IPS-11a (cell line): ENCODE measurements around the gene TIFAB.

ENCODE experiments used
- H3K4me3 ChIP-seq: one replicate; pipeline ENCODE4 v1.5.1; 2013; ENCODE audit warnings: low read depth, low read length, control low read depth

Gene TIFAB

DNA sequence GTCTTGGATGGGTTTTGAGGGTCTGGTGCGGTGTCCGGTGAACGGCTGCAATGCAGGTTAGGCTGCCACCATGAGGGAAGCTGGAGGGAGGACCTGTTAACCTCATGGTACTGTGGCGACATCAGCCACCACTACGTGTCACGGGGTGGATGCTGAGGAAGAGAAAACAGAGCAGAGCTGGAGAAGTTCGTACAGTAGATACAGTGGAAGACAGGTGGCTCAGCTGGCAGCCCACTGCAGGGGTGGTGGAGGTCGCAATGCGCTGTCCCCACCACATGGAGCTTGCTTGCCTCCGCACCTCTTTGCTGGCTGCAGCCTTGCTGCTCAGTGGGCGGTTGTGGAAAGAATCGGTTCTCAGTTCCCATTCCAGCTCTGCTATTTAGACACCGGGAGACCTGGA lies 7.8 kb downstream of the TIFAB start:
- H3K4me3 ChIP-seq = no peak overlapping the region

DNA sequence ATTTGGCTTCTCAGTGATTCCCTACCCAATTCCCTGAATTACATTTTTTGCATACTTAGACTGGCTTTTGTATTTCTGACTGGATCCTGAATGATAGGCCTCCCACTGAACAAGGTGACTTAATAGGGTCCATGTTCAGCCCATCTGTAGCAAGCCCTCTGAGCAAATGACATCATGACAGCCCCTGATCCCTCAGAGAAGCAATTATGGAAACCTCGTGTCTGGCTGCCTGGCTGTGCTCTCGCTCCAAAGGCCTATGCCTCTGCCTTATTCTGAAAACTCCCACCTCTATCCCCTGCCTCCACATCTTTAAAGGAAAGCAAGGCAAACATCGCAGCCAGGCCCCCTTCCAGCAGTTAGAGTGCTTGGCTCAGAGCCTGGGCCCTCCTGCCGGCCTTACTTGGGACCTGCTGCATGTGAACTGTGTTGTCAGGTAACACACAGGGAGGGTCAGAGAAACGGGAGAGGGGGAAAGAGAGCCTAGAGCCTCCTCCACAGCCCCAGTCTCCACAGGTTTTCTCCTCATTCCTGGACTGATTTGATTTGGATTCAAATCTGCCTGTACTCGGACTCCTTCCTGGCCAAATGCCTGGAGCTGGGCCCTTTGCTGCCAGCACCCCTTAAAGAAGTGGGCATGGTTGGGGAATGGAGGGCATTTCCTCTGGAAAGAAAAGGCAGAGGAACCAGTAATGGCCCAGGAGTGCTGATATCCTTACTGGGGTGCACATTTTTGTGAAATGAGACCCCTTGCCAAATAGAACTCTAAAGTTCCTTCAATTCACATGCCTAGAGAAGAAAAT lies 8.8 kb downstream of the TIFAB start:
- H3K4me3 ChIP-seq = no peak overlapping the region

DNA sequence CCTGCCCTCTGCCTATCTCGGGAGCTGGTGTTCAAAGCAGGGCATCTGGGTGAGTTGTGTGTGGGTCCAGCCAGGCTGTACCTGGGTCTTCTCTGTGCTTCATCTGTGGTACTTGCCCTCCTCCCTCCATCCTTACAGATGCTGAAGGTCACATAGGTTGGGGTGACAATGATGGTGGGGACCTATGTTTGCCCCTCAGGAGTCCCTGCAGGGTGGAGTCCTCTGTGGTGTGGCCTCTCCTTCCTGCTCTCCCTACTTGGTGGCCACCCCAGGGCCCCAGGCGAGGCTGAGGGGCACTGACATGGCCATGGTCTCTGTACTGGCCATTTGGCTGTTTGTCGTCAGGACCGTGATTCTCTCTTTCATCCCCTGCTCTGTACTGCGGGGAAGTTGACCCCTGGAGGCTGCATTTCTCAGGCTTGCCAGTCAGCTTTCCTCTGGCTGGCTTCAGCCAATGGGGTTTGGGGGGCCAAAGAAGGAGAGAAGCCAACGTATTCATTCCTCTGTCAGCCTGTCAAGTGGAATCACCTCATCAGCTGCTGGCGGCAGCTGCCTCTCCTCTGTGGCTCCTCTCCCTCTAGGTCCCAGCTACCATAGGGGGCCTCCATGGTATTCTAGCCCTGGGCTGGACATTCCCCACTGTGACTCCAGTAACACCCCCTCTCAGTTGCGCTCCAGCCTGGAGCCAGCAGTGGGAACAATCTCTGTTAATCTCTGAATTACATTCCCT lies 9.6 kb downstream of the TIFAB start:
- H3K4me3 ChIP-seq = no peak overlapping the region

DNA sequence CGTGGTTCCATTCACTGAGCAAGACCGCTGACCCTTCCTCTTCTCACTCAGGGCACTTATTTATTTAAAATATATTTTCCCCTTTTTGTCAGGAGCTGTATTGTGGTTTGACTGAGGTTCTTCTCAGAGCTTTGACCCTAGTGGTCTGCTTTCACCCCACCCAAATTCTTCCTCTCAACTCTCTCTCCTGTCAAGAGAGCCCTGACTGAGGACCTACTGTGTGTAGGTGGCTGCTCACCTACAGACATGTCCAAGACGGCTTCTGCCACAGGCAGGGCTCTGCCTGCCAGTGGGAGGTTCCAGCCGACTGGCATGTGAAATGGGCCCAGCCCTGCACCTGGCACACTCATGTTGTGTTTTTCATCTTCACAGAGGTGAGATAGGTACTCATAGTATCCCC lies 10.2 kb downstream of the TIFAB start:
- H3K4me3 ChIP-seq = no peak overlapping the region

DNA sequence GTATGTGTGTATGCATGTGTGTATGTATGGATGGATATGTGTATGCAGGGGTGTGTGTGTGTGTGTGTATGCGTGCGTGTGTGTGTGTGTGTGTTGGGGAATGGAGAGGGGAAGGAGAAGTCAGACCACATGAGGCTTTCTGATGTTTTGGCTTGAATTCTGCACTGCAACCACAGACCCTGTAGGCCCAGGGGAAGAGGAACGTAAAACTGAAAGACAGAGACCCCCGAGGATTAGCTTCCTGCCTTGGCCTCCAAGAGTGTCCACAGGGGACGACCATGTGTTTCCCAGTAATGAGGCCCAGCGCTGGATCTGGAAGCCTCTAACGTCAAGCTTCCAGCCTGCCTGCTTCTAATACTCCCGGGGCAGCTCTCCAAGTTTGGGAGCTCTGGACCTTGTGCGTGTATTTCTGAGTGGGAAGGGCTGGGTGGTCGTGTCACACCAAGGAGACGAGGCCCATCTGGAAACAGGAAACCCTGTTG lies 10.8 kb downstream of the TIFAB start:
- no peak overlapping the region for H3K4me3 ChIP-seq

DNA sequence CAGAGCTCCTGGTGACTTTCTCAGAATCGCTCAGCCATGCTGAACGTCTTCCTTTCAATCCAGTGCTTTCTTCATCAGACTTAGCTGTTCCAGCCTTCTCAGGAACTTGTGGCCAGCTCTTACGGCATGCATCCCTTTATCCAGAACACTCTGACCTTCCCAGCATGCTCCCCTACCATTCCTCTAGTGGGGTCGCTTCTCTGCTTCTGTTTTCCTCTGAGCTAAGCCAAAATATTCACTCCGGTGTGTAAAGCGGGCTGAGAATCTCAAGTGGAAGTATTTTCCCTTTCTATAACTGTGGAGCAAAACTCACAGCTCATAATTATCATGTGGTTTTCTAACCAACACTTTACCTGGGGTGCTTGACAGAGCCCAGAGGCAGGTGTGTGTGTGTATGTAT lies 11.2 kb downstream of the TIFAB start:
- H3K4me3 ChIP-seq = no peak overlapping the region

DNA sequence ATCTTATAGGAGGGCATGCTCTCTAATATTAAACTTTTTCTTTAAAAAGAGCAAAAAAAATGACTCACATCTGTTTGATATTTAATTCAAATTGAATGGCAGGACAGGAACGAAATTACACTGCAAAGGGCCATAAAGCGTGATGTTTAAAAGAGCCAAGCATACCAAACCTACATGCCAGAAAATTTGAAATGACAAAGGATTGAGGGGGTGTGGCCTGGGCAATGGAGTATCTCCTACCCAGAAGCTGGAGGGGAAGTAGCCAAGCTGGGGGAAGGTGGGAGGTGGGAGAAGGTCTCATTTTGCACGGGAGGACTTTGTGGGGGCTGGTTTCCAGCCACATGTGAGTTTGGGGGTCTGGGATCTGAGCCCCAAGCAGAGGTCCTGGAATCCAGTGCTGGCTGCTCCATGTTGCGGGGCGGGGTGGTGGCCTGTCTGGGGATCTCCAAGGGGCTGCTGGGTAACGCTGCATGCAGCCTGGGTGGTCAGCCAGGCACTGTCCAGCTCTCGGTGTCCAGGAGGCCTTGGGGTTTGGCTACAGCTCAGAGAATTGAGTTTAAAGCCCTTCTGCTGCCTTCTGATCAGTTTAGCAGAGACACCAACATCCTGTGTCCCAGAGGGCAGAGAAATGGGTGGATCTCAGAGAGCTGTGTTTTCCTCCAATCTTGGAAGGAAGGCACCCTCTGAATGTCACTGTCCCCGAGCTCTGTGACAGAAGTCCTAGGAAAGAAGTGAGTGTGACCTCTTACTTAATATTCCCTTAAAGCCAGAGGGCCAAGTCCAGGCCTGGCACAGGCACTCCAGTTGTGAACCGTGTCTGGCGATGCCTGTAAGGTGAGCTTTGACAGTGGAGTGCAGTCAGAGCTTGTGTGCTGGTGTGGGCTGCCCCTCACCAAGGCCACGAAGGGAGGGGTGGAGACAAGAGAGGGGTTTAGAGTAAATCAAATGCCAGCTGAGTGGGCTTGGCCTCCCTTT lies 12.6 kb downstream of the TIFAB start:
- no peak overlapping the region for H3K4me3 ChIP-seq

DNA sequence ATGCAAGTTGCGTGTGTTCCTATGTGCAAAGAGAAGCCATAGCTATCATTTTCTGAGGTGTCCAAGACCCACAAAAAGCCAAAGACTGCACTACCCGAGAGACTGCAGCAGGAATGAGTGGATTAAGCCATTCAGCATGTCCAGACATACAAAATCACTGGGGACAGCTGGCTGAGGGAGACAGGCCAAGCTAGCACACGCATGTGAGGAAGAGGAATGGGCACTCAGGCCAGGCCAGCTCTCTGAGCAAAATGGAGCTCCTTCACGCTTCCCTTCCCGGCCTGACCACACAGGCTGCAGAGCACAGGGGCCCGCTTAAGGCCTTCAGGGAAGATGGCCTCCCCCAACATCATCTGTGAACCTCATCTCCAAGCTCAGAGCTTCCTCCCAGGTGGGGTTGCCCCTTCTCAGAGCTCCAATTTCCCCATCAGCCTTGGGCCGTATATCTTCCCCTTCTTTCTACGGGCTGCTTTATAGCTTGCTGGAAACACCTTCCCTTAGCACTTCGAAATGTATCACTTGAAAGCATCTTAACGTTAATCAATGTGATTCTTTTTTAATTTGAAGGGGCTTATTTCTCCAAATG lies 13.4 kb downstream of the TIFAB start:
- no peak overlapping the region for H3K4me3 ChIP-seq

DNA sequence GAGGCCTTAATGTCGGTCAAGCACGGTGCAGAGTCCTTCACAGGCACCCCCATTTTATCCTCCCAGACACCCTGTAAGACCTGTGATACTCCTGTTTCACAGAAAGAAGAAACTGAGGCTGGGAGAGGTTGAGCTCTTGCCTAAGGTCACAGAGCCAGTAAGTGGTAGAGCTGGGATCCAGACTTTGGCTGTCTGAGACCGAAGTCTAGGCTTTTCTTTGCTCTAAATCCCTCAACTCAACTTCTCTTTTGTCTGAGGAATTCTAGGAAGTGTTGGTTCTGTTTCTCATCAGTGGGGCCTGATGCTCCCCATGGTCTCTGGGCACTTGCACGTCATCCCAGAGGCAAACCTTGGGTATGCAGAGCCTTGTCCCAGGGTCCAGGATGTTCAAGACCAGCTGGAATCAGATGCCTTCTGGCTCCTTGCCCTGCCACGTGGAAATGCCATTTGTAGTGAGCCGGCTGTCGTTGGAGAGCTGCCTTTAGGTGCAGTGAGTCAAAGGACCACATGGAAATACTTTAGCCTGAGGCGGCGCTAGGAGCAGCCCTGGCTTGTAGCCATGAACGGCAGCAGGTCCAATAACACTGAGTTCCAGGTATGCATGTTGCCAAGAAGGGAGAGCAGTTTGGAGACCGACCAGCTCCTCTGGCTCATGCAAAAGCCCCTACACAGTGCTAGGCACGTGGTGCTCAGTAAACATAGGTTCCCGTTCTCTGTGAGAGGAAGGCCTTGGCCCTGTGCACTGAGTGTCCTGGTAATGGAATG lies 14.2 kb downstream of the TIFAB start:
- H3K4me3 ChIP-seq = no peak overlapping the region

DNA sequence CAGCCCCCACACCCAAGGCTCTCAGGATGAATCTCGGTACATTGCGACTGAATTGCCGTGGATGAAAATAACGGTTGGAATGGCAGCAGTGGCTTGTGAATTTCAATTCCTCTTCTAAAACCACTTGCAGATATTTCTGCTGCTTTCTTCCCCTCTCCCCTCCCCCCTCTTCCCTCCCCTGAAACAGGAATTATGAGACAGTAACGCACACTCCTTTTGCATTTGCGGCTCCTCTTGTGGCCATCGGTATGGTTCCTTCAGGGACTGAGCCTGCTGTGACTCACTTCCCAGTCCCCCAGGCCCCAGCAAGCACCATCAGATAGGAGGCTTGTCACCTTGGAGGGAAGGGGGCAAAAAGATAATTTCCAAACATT lies 14.7 kb downstream of the TIFAB start:
- H3K4me3 ChIP-seq = no peak overlapping the region

DNA sequence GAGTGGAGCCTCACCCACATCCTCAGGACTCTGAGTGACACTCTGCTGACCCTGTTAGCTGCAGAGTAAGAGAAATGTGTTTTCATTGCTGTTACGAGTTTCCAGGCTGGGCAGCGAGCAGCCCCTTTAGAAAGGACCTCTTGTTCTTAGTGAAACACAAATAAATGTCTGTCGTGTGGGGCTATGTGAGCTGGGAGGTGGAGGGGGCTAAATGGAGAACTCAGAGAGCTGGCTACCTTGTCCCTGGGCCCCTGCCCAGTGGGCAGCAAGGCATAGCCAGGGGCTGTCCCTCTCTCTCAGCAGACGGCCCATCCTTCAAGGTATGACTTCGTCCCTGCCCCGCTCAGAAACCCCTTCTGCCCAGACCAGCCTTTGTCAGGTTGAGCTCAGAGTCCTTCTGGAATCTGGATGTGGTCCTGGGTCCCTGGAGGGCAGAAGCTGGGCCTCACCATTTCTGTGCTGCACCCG lies 15.2 kb downstream of the TIFAB start:
- no peak overlapping the region for H3K4me3 ChIP-seq

DNA sequence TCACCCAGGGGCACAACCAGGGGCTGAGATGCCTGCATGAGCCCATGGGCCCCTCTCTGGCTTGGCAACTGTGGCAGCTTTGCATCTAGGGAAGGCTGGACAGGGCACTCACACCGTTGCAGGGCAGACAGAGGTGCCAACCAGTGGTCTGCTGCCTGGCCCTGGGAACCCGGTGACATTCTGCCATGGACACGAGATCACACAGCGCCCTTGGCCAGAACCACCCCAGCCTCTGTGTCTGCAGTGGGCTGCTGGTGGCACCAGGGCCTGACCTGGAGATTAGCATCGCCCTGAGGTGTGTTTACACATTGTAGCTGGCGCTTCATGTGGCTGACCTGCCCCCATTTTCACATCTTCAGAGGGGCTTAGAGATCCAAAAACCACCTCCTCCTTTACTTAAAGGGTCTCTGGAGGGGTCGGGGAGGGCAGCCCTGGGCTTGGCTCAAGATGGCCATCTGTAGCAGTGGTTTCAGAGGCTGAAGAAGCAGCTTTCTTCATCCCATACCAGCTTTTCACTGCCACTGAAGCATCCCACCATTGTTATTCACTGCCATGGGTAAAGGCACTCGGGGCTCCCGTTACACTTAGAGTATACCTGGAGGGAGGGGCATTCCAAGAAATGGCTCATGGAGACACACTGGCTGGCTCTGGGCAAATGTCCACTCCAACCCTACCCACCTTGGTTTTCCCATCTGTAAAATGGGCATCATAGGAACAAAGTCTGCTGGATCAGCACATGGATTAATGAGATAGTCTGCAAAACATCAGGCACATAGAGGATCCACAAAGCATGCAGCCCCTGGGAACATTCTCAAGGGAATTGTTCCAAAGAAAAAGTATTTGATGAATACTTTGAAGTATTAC lies 16.5 kb downstream of the TIFAB start:
- H3K4me3 ChIP-seq = no peak overlapping the region

DNA sequence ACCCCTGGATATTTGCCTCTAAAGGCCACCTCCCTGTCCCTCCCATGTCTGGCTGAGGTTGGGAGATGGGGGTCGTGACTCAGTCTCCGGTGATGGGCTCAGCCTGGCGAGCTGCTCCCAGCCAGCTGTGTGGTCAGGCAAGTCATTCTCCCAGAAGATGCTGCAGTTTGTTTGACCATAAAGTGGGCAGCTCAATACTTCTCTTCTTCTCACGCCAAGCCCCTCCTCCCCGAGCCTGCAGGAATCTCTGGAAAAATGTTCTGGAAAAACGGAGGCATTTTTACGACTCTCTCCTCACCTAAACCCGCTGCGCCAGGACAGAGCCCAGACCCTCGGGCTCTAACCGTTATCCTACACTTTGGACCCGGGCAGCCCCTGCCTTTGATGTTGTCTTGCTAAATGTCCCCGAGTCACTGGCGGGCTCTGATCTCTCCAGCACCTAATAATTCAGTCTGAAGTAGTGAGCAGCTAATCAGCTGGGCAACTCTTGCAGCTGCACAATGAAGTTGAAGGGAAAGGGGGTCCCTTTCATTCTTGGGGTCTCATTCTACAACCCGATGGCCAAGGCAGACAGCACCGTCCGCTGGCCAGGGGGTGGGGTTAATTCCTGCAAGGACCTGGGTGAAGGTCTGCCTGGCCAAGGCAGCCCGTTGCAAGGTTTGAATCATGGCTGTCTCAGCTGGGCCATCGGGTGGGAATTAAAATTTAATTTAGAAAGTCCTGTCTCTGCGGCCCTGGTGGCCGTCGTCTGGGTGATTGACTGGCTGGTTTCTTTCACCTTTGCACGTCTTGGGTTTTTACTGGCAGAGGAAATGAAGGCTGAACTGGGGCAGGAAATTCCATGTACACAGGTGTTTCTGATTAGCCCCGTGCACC lies 17.3 kb downstream of the TIFAB start:
- no peak overlapping the region for H3K4me3 ChIP-seq

DNA sequence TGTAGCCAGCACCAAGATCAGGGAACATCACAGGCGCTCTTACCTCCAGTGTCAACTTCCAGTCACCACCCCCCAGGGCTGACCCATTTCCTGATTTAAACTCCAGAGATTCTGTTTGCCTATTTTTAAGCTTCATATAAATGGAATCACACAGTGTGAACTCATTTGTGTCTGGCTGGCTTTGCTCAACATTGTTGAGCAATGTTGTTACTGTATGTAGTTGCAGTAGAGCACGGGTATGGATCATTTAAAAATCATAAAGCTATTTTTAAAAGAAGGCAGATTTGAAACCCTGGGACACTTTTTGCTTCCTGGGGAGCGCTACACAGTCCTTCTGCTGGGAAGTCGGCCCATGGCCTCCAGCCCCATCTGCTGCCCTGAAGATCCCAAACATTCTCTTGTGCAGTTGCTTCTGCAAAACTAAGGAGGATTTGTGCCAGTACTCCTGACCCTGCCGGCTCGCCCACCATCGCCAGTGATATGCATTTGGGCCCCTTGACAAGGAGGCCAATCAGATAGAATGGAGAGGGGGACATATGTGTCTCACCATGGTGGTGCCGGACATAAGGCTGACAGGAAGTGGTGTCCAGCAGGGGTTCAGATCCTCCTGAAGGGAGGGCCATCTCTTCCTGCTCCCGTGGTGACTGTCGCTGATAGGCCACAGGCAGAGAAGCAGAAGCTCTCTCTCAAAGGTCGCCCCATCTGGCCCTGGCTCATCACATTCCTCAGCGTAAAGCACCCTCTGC lies 18.3 kb downstream of the TIFAB start:
- no peak overlapping the region for H3K4me3 ChIP-seq

DNA sequence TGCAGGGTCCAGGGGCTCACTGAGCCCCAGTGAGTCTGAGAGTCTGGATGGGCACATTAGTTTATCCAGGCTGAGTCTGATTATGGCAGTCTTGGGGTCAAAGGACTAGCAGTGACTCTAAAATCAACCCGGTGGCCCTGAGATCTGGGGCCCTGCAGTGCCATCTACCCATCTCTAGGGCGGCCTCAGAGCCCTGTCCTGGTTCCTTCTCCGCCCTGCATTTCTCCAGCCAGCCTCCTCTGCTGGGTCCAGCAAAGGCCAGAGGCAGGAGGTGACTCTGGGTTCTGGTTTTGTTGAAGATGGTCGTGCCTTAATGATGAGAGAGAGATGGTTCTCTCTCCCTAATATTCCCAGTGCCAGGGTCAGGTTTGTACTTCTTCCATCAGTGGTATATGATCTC lies 20.0 kb downstream of the TIFAB start:
- H3K4me3 ChIP-seq = no peak overlapping the region

DNA sequence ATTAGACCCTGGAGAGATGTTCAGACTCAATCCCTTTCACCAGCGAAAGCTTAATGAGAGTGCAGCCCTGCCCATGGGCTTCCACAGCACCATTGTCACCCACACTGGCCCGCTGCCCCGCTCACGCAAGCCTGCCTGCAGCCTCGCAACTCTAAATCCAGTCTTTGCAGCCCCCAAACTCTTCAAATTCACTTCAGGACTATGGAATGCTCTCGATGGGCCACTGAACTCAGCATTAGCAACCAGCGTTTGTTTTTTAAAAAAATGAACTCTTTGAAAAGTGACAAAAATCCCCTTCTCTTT lies 22.1 kb downstream of the TIFAB start:
- H3K4me3 ChIP-seq = no peak overlapping the region

DNA sequence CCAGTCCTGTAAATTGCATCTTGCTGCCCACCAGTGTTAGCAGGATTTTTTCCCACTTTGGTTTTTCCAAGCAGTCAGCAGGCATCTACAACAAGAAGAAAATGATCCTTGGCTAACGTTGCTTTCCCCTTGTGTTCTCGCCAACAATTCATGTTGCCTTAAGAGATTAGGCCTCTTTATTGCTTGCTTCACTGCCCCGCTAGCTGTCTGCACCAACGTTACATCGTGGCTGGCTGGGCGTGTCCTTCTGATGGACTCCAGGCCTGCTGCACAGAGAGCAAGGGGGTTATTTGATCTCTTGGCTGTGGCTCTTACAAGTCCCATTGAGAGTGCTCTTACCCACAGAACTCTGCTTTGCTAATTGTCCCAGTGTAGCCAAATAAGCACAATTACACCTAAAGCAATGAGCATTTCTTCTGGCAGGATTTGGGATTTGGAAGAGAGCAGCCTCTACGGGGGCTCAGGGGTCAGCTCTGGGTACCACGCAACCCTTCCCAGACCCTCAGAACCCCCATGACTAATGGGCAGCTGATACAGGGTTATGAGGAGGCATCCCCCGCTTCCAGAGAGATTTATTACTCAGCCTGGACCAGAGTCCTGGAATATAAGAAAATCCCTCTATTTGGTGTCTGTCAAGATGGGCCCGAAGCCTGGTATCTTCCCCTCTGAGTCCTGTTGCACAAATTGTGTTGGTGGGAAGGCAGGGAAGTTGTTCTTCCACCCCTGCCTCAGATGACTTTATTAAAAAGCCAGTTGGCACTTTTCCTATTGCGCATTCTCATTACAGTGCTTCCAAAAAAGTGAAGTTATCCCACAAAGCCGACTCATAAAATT lies 22.6 kb downstream of the TIFAB start:
- no peak overlapping the region for H3K4me3 ChIP-seq
